Muscle of back (tissue), 11 donors: Measurements from ENCODE around the gene RPL12. TPM values are rescaled to one million over a fixed set of nuclear protein-coding genes. Genes with fewer than 3 reads are reported as not detected.

Experiments used
- DNase-seq, 3 donors: peaks; one replicate each; pipeline versions ENCODE4 v3.0.0 to v3.0.0-alpha.2; 2013
- polyA plus RNA-seq, 10 donors: library from polyadenylated mRNA; unstranded; fragments of 120-200 nt; gene quantifications; one replicate each; pipeline ENCODE4 v1.2.1, GENCODE V29; 2013; ENCODE audit not compliant: insufficient read length in 10 of 10

RPL12 gene
- polyA plus RNA-seq, 10 donors: 1,554 to 2,407 (median 2,044) TPM

DNA sequence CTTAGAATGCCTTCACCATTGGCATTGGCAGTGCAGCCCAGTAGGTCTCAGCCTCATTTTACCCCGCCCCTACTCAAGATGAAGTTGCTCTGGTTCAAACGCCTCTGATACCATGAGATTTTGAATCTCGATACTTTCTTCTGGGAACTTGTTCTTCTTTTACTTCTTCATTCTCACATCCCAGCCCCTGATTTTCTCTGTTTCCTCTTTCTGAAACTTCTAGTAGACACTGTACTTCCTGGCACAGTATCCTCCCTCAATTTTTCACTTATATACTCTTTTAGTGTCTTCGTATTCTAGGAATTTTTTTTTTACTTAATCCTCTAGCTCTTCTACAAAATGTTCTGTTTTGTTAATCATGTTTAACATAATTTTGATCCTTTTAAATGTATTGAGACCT, 40.1 kb downstream of the RPL12 start:
- DNase-seq: no peak

DNA sequence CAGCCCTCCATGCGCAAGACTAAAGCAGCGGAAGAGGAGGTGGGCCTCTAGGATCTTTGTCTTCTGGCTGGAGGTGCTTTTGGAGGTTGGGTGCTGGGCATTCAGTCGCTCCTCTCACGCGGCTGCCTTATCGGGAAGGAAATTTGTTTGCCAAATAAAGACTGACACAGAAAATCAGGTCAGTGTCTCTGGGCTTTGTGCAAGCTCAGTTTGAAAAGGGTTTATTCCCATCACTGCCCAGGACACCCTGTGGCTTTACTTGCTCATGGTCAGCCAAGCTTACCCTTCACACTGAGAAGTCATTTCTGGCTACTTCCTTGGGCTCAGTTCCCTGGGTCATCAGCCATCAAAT, 43.7 kb downstream of the RPL12 start:
- no peak for DNase-seq

DNA sequence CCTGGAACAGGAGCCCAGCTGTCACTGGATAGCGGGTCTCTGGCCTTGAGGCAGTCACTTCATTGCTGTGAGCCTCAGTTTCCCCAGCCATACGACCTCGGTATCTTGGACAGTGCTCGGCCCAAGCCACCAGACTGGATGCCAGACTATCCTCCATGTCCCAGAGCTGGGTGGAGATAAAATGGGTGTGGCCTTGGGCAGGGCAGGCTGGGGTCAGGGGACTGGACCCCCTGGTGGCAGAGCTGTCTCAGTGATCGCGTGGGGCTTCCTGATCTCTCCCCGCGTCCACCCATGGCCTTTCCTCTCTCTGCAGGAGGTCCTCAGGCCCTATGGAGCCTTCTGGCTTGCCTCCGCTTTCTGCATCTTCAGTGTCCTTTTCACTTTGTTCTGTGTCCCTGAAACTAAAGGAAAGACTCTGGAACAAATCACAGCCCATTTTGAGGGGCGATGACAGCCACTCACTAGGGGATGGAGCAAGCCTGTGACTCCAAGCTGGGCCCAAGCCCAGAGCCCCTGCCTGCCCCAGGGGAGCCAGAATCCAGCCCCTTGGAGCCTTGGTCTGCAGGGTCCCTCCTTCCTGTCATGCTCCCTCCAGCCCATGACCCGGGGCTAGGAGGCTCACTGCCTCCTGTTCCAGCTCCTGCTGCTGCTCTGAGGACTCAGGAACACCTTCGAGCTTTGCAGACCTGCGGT, 44.3 kb downstream of the RPL12 start:
- no peak for DNase-seq

- no peak for DNase-seq
These were observed 45.7 kb downstream of the RPL12 start for GRCh38 chr9:127405344-127406125.

DNA sequence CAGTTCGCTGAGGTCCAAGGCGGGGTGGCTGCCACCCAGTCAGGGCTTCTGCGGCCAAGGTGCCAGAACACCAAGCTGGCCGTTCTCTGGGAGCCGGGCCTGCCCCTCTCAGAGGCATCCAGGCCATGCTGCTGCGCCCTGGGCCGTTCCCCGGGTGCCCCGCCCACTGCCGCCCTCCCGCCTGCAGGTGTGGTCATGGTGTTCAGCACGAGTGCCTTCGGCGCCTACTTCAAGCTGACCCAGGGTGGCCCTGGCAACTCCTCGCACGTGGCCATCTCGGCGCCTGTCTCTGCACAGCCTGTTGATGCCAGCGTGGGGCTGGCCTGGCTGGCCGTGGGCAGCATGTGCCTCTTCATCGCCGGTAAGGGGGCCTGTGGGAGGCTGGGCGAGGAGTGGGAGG, 46.6 kb downstream of the RPL12 start:
- no peak for DNase-seq

DNA sequence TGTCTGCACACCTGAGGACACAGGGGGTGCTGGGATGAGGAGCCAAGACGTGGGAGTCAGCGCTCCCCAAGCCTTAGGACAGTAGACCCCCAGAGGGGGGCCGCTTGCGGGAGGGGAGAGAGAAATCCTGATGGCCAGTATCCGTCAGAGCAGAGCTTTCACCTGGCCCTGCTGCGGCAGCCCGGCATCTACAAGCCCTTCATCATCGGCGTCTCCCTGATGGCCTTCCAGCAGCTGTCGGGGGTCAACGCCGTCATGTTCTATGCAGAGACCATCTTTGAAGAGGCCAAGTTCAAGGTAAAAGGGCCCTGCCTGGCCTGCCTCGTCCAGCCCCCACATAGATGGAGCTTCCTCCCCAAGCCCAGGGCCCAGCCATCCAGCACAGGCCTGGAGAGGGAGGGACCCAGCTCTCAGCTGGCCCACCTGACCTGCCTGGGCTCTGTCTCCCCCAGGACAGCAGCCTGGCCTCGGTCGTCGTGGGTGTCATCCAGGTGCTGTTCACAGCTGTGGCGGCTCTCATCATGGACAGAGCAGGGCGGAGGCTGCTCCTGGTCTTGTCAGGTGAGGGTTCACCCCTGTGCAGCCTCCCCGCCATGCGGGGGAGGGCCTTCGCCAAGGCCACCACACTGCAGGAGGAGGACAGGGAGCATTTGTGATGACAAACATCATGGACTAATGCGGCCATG, 47.6 kb downstream of the RPL12 start:
- no peak for DNase-seq

- no peak for DNase-seq
These were observed 48.7 kb downstream of the RPL12 start for GRCh38 chr9:127402401-127403090.

GRCh38 chr9:127399736-127400269, 51.4 kb downstream of the RPL12 start:
- no peak for DNase-seq

DNA sequence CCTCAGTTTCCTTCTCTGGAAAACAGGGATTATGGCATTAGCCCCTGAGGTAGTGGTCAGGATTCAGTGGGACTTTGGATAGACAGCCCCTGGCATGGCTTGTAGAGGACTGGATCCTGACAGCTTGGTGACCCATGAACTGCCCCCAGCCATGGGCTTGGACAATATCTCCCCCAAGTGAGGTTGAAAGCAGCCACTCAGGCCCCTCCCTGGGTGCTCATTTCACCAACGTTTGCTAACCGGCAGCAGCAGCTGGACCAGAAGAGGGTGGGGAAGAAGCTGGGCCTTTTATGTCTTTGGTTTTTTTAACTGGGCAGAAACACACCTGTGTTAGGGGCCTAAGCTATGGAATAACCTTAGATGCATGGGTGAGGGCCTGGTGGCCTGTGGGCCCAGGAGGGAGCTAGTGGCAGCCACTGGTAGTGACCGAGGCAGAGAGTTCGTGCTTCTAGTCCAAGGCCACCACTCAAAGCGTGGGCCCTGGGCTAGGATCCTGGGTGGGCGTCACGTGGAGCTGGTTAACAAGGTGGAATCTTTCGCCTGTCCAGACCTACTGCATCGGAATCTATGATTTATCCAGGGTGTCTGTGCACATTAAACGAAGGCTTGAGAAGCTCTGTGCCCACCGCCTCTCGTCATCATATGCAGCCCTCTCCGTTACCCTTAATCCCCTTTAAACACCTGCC, 52.3 kb downstream of the RPL12 start:
- no peak for DNase-seq

DNA sequence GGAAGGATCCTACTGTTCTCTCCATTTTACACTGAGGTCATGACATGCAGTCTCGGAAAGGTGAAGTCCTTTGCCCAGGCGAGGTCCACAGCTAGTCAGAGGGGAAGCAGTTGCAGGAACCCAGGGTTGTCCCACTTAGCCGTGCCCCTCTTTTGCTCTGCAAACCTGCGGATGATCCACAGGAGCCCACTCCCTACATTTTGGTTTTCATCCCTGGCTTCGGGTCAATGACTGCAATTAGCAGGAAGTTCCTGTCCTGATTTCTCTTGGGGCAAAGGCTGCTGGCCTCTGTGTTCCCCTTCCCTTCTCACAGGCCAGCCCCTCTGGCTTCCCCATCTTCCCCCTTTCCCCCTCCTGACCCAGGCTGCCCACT, 52.9 kb downstream of the RPL12 start:
- no peak for DNase-seq

Other genes with a start within 250 kb of the RPL12 start
- 10 to 100 TPM; 13.6 to 23.3 (median 17.1) TPM for gene GARNL3, start 186.6 kb downstream of the RPL12 start, polyA plus RNA-seq
- 10 to 100 TPM in 7 of 10 donors, 1 to 10 TPM in 3; 8.5 to 15.2 (median 11.8) TPM for gene SLC2A8, start 54.2 kb downstream of the RPL12 start, polyA plus RNA-seq
- 1 to 10 TPM; 4.0 to 7.3 (median 4.6) TPM for gene ZNF79, start 27.0 kb downstream of the RPL12 start, polyA plus RNA-seq
- gene LRSAM1, start 104 bp upstream of the RPL12 start, polyA plus RNA-seq: 10 to 100 TPM; 10.8 to 15.1 (median 13.6) TPM
- gene STXBP1, start 160.9 kb upstream of the RPL12 start, polyA plus RNA-seq: 10 to 100 TPM in 9 of 10 donors, 1 to 10 TPM in 1; 9.9 to 17.4 (median 14.2) TPM